Gastrocnemius medialis (tissue), 4 donors: Measurements from ENCODE around the gene SERTAD2. TPM values are rescaled to one million over a fixed set of nuclear protein-coding genes. Genes with fewer than 3 reads are reported as not detected.
A peak's percentile ranks its signal among the peaks of the same experiment; 100 is the strongest.

Experiments
- ATAC-seq, 2 donors: fragments of 150-250 bp; one replicate each; pipeline ENCODE4 v1.9.1; 2016
- DNase-seq, 2 donors: peaks; one replicate each; pipeline ENCODE4 v3.0.0-alpha.2; 2019
- H3K27ac ChIP-seq, 4 donors: fragments of 200-600 bp; sonication (generic); 1 replicate in 1 of 4; 2 replicates in 3 of 4; pipeline ENCODE4 v1.5.1; 2016 to 2018; ENCODE audit warnings: mild to moderate bottlenecking in 2 of 4, moderate library complexity in 1 of 4
- H3K27me3 ChIP-seq, 3 donors: fragments of 200-600 bp; sonication (generic) in 2 of 3; 1 replicate in 1 of 3; 2 replicates in 2 of 3; pipeline versions ENCODE4 v1.5.1 to v1.6.0; 2016 to 2019; ENCODE audit warnings: mild to moderate bottlenecking in 1 of 3, moderate library complexity in 1 of 3
- H3K36me3 ChIP-seq, 2 donors: fragments of 200-600 bp; sonication (generic) in 1 of 2; one replicate each; pipeline ENCODE4 v1.5.1; 2017 to 2018
- H3K4me1 ChIP-seq, 2 donors: fragments of 200-600 bp; sonication (generic) in 1 of 2; one replicate each; pipeline ENCODE4 v1.5.1; 2016 to 2017; ENCODE audit warnings: mild to moderate bottlenecking in 2 of 2
- H3K4me3 ChIP-seq, 4 donors: fragments of 200-600 bp; sonication (generic) in 3 of 4; 1 replicate in 1 of 4; 2 replicates in 3 of 4; pipeline ENCODE4 v1.5.1; 2016 to 2019; ENCODE audit warnings: mild to moderate bottlenecking in 2 of 4
- H3K9me3 ChIP-seq, 3 donors: fragments of 200-600 bp; sonication (generic) in 2 of 3; 1 replicate in 1 of 3; 2 replicates in 2 of 3; pipeline ENCODE4 v1.5.1; 2016 to 2019
- CTCF ChIP-seq, 5 experiments: fragments of 450-650 bp in 3 of 5; fragments of 200-600 bp in 2 of 5; sonication (generic) in 2 of 5; IDR thresholded peaks in 4 of 5; conservative IDR thresholded peaks in 1 of 5; 1 replicate in 4 of 5; 2 replicates in 1 of 5; pipeline ENCODE4 v1.5.1; 2016 to 2019; ENCODE audit warnings: antibody characterized with exemption in 5 of 5, mild to moderate bottlenecking in 3 of 5, moderate library complexity in 3 of 5
- POLR2A ChIP-seq, 2 donors: fragments of 450-650 bp; IDR thresholded peaks; one replicate each; pipeline ENCODE4 v1.6.1; 2017; ENCODE audit warnings: antibody characterized with exemption in 2 of 2, mild to moderate bottlenecking in 2 of 2, moderate library complexity in 2 of 2
- in situ Hi-C, 4 donors: fragments of 200-750 bp; cut with MboI; loops; one replicate each; pipeline versions ENCODE4 v1.15.0 to v1.8.0; 2017; ENCODE audit warnings: low sequenced_read_pairs in 4 of 4
- intact Hi-C: fragments of 100-400 bp; cut with DNase I; formaldehyde crosslinking; loops from one replicate; pipeline ENCODE4 v1.15.1; 2023; ENCODE audit warnings: low total_unique reads
- total RNA-seq, 4 donors: library from RNA; depleted of rRNA; stranded (reverse); fragments of >200 nt; gene quantifications; one replicate each; pipeline versions ENCODE4 v1.1.0 to v1.2.3, GENCODE V29; 2016

SERTAD2 gene
- total RNA-seq, 4 donors from 2014 or later, result 7.3 to 10.6 (median 8.7) TPM

- Histone ChIP-seq H3K36me3 (peaks cover 0 to 26% of the 10 kb centered on the region in 2 donors), H3K27me3 (no peaks in the 10 kb centered on the region), H3K4me1 (peaks cover 0 to 8% of the 10 kb centered on the region in 2 donors), H3K4me3 (no peak overlapping the region), H3K9me3 (no peaks in the 10 kb centered on the region), H3K27ac (peak overlapping the region in 1 of 4 donors; percentile 2)
- peak; percentile 35 to 66 for DNase-seq
- no peak for TF ChIP-seq CTCF (IDR thresholded peaks at IDR 0.05 in 4 of 5, conservative IDR thresholded peaks at IDR 0.05 in 1 of 5)
- TF ChIP-seq POLR2A (IDR thresholded peaks at IDR 0.05), result no peak
- in situ Hi-C loops, result loop anchor here in 3 of 4 donors (10.0 to 25.0 kb wide), 3 partner anchors 269 to 444 kb away; no protein-coding TSS in a partner anchor
- peak; percentile 50 to 74 for ATAC-seq
- intact Hi-C loops, result no loop called here
These were observed 60.6 kb downstream of the SERTAD2 start for GRCh38 chr2:64593035-64593655.

GRCh38 chr2:64591188-64591587 is 62.5 kb downstream of the SERTAD2 start:
- H3K4me1 ChIP-seq, result peaks cover 0 to 8% of the 10 kb centered on the region in 2 donors
- no peak for DNase-seq
- no peak overlapping the region for H3K4me3 ChIP-seq
- in situ Hi-C loops, result loop anchor here in 3 of 4 donors (10.0 to 25.0 kb wide), 3 partner anchors 271 to 446 kb away; no protein-coding TSS in a partner anchor
- no peak overlapping the region for H3K27ac ChIP-seq
- peaks cover 0 to 37% of the 10 kb centered on the region in 2 donors for H3K36me3 ChIP-seq
- TF ChIP-seq POLR2A (IDR thresholded peaks at IDR 0.05) (no peak), CTCF (IDR thresholded peaks at IDR 0.05 in 4 of 5, conservative IDR thresholded peaks at IDR 0.05 in 1 of 5) (no peak)
- H3K9me3 ChIP-seq, result no peaks in the 10 kb centered on the region
- no peak for ATAC-seq
- intact Hi-C loops, result no loop called here
- no peaks in the 10 kb centered on the region for H3K27me3 ChIP-seq

GRCh38 chr2:64587561-64587960 is 66.2 kb downstream of the SERTAD2 start:
- intact Hi-C loops, result loop anchor here (1.0 to 10.0 kb wide), 3 partner anchors 278 to 437 kb away; no protein-coding TSS in a partner anchor

GRCh38 chr2:64586883-64587481 is 66.7 kb downstream of the SERTAD2 start:
- Histone ChIP-seq H3K36me3 (peaks cover 0 to 40% of the 10 kb centered on the region in 2 donors), H3K27me3 (no peaks in the 10 kb centered on the region), H3K4me3 (no peak overlapping the region), H3K4me1 (no peaks in the 10 kb centered on the region), H3K9me3 (no peaks in the 10 kb centered on the region), H3K27ac (no peak overlapping the region)
- DNase-seq, result no peak
- TF ChIP-seq POLR2A (IDR thresholded peaks at IDR 0.05), result no peak
- TF ChIP-seq CTCF (IDR thresholded peaks at IDR 0.05 in 4 of 5, conservative IDR thresholded peaks at IDR 0.05 in 1 of 5), result peak; percentile 23 to 56 (median 48)
- ATAC-seq, result peak; percentile 72 to 82
- intact Hi-C loops, result loop anchor here (1.0 to 10.0 kb wide), 3 partner anchors 278 to 438 kb away; no protein-coding TSS in a partner anchor
- in situ Hi-C loops, result loop anchor here in 2 of 4 donors (25.0 kb wide), 2 partner anchors 275 to 450 kb away; no protein-coding TSS in a partner anchor

More at GRCh38 chr2:64587561-64587960, 66.2 kb downstream of the SERTAD2 start:
- Histone ChIP-seq H3K36me3 (peaks cover 0 to 41% of the 10 kb centered on the region in 2 donors), H3K27me3 (no peaks in the 10 kb centered on the region), H3K4me1 (peaks cover 0 to 1% of the 10 kb centered on the region in 2 donors), H3K4me3 (no peak overlapping the region), H3K27ac (no peak overlapping the region), H3K9me3 (no peaks in the 10 kb centered on the region)
- TF ChIP-seq POLR2A (IDR thresholded peaks at IDR 0.05) (no peak), CTCF (IDR thresholded peaks at IDR 0.05 in 4 of 5, conservative IDR thresholded peaks at IDR 0.05 in 1 of 5) (no peak)
- no peak for DNase-seq
- ATAC-seq, result no peak
- in situ Hi-C loops, result loop anchor here in 2 of 4 donors (25.0 kb wide), 2 partner anchors 275 to 450 kb away; no protein-coding TSS in a partner anchor
